GM19395 (cell line): Measurements from ENCODE around the gene FHOD3.

ENCODE experiments used
- ATAC-seq: cut with Tn5 transposase; IDR thresholded peaks from one replicate; pipeline ENCODE4 v1.9.1; 2021; ENCODE audit warnings: mild to moderate bottlenecking, moderate library complexity; ENCODE audit not compliant: unreplicated experiment

The FHOD3 gene

DNA sequence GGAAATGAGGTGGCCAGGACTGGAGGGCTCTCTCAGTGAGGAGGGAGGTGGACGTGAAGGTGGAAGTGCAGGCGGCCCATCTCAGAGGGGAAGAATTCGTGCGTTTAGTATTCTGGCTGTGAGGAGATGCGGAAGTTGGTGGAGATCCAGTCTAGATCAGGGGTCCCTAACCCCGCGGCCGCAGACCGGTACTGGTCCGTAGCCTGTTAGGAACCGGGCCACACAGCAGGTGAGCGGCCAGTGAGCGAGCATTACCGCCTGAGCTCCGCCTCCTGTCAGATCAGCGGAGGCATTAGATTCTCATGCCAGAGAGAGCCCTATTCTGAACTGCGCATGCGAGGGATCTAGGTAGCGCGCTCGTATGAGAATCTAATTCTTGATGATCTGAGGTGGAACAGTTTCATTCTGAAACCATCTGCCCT lies 1.6 kb upstream of the FHOD3 start:
- ATAC-seq = no peak

DNA sequence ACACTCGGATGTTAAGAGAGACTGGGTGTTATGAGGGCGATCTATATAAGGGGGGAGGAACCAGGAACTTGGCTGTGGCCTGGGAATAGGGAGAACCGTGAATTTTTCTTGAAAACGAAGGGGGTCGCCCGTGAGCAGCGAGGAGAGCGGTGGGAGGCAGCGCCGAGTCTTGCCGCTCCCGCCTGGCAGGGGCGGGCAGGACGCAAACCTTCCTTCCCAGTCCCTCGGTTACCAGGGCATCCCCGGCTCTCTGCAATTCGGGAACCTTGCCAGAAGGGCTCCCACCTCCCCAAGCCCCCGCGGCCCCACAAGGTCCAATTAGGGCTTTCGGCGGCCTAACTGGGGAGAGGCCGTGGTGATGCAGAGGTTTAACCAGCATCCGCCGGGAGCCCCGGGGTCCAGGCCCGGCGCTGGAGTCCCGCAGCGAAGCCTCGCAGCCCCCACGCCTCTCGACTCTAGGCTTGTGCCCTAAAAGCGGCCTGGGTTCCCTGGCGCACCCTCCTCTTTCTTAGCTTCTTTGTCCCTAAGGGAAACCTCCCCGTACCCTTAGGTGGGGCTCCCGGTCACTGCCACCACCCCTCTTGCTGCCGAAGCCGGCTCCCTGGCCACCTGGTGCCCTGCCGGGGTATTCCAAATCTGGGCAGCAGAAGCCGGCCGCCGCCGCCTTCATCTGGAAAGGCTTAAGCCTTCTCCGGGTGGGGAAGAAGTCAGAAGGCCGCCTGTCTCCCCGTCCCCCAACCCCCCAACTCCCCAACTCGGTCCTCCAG lies 680 bp upstream of the FHOD3 start:
- peak; percentile 32 for ATAC-seq

DNA sequence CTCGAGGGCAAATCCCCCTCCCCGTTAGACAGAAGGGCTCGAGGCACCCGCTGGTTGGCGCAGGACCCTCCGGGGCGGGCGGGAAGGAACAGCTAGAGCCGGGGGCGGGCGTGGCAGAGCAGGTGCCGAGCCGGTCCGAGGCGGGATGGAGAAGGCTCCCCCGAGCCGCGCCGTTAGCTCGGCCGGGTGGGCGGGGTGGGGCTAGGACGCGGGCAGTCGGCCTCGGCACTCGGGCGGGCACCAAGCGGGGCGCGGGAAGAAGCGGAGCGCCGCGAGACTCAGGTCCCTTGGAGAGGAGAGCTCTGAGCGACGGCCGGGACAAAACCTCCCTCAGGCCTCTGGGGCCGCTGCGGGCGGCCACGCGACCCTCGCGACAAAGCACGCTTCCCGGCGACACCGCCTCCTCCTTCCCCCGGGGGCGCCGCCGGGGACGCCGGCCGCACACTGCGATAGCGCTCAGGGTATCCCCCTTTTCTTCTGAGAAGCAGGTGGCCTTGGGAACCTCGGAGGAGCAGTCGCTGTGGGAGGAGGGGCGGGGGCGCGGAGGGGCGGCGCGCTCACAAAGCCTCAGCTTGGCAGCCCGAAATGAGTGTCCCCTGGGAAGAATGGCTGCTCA lies 721 bp downstream of the FHOD3 start:
- no peak for ATAC-seq

DNA sequence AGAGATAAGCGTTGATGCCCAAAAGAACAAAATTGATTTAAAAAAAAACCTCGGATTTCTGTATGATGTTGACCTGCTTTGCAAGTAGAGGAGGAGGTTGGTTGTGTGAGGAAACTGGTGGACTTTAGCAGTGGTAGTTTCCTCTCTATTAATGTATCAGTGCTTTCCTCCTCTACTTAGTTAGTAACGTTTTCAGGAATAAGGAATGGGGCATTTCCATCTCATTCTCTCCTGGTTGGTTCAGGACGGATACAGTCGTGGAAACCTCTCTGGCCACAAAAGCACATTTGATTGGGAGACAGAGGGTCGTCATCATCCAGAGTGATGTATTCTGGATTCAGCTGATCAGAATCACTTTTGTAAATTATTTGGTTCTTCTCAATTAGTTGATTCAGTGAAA lies 1.5 kb downstream of the FHOD3 start:
- ATAC-seq = no peak

DNA sequence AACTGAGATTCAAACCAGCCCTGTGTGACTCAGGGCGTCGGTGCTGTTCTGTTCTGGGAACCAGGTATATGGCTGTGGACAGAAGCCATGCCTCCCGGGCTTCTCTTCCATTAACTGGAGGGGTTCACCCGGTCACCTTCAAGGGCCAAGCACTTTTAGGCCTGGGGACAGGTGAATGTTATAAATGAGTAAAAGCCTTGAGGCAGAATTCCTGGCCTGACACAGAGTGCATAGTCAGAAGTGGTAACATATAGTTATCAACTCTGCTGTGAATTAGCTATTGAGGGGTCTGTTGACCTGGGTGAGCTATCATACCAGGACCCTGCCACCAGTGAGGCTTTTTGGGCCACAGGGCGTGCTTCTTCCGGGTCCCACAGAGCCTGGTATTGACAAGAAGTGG lies 2.7 kb downstream of the FHOD3 start:
- ATAC-seq = no peak

DNA sequence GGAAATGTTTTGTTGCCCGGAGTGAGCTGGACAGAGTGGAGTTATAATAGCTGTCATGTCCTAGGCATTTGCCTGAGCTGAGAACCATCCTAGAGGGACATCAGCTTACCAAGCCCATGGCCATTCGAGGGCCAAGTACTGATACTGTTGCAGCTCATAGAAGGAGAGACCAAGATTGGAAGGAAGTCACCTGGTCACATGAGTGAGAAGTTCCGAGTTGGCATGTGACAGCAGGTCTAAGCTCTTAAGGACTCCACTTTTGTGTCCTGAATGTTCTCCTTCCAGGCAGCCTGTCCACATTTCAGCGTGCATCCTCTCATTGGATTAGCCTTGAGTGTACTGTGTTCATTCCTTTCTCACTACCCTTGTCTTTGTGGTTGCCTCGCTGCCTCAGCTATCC lies 4.4 kb downstream of the FHOD3 start:
- ATAC-seq = no peak

DNA sequence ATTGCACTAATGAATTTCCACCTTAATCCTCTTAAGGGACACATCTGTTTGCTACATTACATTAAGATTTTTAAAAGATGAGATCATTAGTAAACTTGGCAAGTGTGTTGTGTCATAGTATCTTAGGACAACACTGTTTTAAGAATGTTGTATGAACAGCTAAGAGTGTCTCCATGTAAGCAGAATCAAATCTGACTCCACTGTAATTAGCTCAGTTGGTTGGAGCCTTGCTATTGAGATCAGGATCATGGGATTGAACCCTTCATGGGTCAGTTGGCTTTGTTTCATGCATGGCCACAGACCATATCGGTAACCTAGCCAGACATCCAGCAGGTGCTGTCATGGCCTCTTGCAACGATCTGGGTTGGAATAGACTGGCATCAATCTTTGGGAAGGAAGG lies 5.2 kb downstream of the FHOD3 start:
- ATAC-seq = no peak

DNA sequence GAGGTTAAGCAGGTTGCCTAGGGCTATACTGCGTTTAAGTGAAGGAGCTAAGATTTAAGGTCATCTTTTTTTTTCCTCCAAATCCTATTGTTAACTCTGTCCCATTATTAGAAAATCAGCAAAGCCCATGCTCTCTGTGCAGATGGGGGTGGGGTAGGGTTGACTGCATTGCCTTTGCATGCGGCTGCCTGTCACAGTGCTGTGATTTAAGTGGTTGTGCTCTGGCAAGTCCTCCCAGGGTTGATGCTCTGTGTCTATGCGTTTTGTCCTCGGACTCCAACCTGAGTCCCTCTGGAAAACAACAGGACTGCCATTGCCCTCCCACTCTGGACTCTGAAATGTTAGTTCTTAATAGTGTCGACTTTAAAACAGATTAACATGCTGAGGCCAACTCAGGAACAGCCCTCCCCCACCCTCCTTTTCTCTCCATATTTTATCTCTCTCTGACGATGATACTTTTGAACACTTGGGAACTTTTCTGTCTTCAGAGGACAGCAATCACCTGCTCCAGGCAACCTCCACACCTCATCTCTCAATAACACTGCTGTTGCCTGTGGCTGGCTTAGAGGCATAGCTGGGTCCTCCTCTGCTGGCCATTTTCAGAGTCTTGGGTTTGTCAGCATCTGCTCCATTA lies 5.8 kb downstream of the FHOD3 start:
- ATAC-seq = no peak

DNA sequence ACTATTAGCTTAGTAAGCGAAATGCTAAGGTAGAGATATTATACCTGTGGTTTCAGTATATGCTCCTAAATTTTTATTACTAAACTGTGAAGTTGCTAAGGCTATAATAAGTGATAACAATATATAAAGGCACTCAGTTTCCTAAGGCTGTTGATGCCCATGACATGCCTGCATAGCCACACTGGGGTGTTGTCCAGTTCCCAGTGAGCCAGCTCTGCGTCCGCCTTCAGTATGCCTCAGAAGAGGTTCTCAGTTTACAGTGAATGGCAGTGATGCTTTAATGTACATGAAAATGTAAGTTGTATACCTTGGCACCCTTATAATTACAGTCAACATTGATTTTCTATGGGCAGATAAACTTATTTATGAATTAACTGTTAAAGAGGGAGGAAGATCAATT lies 7.2 kb downstream of the FHOD3 start:
- no peak for ATAC-seq

DNA sequence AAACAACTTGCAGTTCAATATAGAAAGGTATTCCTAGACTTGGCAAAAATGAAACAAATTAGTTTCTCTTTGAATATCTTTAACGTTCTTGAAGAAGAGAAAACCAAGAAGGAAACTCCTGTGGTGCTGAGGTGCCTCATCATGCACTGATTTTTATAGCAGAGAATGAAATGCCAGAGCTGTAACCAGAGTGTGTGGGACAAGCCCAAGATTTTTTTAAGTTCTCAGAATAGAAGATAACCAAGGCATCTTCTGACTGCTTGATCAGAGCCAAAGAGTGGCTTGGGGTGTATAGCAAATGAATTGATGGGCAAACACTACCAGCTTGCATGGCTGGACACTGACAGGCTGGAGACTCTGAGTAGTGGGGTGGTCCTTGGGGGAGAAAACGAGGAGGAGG lies 7.9 kb downstream of the FHOD3 start:
- no peak for ATAC-seq

DNA sequence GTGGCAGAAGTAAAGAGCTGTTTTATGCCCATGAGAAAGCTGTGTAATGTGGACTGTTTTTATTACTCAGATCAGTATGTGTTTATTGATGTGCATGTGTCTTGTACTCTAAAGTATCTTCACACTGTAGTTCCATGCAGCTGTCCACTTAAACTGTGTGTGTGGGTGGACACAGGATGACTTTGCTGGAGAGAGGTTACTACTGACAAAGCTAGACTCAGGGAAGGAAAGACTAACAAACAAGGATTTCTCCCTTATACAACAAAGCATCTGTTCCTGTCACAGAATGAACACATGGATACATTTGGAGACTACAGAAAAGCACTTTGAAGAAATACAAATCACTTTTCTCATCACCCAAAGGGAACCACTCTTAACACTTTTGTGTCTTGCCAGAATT lies 10.0 kb downstream of the FHOD3 start:
- no peak for ATAC-seq

DNA sequence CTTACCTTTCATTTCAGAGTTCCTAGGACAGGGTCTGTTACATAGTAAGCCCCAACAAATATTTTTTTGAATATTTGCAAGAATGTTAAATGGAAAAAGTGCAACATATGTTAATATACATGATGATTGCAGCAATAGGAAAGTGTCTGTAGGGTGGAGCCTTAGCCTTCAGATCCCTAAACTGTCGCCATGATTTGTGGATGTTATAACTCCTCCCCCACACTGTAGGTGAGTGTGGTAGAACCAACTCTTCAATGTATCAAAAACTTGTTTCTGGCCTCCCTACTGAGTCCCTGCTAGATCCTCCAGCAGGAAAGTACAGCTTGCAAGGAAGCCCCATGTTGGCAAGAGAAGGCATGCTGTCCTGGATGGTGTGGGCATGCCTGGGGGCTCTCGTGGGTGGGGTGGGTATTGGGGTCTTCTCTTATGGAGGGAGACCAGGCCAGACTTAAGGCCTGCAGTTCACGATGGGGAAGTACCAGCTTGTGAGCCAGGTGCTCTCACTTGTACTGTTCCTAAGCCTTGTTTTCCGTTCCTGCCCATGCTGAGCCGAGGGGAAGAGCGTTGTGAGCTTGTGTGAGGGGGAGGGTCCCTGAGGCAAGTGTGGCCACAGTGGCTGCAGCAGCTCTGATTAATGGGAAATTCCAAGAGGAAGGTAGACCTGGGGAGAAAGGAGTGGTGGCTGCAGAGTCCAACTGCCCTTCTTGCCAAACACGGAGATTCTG lies 11.4 kb downstream of the FHOD3 start:
- no peak for ATAC-seq

DNA sequence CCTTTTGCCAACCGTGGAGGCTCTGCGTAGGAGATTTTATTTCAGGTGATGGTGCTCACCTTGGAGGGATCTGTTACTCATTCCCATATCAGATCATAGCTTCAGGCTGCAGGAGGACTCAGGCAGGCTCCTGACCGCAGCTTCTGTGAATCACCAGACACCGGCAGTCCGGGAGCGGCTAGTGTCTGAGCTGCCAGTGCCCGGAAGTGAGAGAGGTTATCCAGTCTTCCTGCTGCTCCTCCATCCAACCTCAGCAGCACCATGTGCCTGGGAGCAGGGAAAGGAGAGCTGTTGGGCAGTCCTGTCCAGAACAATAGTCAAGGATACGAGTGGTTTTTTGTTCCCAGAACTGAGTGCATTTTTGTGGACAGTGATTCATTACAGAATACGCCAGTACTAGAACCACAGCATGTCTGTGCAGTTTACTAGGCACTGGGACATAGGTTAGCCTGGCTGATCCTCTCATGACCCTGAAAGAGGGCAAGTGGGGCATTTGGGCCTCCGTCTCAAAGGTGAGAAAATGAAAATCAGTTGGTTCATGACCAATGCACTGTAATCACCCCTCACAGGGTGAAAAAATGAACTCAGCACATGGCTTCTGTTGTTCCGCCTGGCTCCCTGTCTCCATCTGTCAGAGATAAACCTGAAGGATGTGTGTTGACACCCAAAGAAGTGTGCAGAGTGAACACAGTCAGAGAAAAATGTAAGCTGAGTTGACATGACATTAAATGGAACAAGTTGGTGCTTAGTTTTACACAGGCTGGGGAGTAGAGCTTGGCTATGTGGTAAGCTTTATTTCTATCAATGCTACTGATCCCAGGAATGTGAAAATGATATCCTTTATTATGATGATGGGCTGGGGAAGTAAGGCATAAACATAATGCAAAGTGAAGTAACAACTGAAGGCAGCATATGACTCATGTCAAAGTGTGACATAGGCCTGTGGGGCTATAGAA lies 12.2 kb downstream of the FHOD3 start:
- ATAC-seq = no peak

DNA sequence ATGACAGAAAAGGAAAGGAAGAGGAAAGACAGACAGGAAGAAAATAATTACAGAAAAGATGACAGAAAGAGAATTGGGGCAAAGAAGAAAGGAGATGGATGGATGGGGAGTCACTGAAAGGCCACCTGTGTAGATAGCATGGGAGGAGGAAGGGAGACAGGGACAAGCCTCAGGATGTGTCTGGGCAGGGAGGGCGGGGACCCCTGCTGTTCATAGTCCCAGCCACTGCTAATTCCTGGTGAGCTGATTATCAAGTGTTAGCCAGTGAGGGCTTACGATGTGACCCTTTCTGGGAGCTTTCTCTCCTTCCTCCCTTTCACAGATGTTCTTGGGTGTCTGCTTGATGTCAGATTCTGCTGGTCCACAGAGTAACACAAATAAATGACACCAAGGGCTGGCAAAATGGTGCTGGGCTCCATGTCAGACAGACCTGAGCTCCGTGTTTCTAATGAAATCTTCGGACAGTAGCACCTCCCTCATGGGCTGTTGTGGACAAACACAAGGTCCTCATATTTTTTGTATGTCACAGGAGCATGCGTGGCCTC lies 13.6 kb downstream of the FHOD3 start:
- ATAC-seq = no peak

DNA sequence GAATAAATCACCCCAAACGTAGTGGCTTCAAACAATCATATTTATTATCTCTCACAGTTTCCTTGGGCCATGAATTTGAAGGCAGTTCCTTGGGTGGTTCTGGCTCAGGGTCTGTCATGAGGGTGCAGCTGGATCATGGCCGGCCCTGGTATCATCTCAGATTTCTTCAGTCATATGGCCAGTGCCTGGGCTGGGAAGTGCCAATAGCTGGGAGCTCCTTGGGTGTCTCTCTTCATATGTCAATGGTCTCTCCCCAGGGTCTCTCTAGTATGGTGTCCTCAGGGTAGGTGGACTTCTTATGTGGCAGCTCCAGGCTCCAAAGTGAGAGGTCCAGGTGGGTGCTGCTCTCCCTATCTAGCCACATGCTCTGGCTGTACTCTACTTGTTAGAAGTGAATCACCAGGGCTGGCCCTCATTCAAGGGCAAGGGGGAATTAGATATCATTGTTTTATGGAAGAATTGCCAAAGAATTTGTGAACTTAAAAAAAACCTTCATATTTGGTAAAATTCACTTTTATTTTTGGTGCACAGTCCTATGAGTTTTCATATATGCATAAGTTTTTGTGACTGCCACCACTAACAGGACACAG lies 15.4 kb downstream of the FHOD3 start:
- ATAC-seq = no peak

DNA sequence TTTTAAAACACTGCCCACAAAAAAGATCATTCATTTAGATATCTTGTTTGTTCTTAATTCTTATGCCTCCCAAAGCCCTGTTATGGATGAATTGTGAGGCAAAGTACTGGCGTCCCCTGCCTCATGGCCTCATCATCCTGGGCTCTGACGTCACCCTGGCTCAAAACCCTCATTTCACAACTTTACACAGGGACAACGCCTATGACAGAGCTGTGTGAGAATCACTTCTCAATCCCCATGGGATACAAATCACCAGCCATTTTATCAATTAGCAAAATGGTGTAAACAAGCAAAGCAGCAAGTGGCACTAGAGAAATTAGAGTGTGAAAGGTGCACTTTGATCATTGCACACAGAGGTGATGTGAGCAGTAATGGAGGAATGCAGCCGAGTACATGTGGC lies 16.6 kb downstream of the FHOD3 start:
- ATAC-seq = no peak

DNA sequence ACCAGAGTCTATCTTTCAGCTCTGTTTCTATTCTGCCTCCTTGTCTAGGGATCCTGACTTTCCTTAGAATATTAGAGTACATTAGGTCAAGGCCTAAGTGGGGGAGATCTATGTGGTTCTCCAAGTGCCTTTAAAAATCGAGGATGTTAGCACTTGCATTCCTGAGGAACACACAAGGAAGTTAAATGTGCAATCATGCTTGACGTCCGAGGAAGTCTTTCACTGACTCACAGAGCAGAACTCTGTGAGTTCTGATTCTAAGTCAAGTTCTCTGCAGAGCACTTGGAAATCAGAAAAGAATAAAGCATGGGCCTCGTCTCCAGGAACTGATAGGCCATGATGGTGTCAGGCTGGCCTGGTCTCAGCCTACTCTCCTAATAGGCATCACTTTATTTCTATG lies 17.2 kb downstream of the FHOD3 start:
- ATAC-seq = no peak

DNA sequence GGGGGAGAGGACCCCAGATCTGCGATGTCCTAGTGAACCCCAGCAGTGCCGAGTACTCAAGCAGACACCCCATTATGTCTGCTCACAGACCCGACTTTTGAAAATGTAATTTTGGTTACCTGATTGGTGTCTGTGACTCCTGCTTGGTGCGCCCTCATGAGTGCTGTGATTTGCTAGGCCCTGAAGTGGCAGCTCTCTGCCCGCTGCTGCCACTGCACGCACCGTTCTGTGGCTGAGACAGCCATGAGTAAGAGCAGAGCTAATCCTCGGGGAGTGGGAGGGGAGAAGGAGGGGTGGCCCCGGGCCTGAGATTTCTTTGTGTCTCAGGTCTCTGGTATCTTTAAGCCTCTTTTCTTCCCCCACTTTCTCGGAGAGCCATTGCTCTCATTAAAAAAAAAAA lies 18.2 kb downstream of the FHOD3 start:
- no peak for ATAC-seq

DNA sequence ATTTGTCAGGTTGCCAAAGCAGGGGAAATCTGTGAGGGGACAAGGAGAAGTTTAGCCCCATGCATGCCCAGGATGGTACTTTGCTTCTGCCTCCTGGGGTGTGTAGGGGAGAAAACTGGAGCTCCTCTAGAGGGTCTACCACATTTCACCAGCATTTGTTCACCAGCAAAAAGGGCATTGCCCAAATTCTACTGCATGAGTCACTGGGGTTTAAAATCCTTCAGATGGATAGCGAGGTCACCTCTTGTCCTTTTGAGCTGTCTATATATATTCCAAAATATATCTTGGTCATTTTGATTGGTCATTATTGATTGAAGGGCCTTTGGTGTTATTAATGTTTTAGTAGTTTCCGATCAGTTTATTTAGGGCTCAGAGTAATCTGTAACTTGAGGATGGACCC lies 18.7 kb downstream of the FHOD3 start:
- ATAC-seq = no peak
